ENCODE data around the gene CABP7. TPM values are rescaled to one million over a fixed set of nuclear protein-coding genes. Genes with fewer than 3 reads are reported as not detected.

Gene CABP7
- not detected for total RNA-seq

GRCh38 chr22:29719899-29720645, at the start of gene CABP7:
Gene CABP7 (plus strand): TSS chr22:29720003. CDS start chr22:29720425, 422 bp downstream.

GRCh38 chr22:29766632-29767170, 46.9 kb downstream of the CABP7 start, which contains the start of gene ZMAT5:
Gene ZMAT5 (minus strand): TSS chr22:29767007. CDS start chr22:29748544, 18,463 bp downstream.

GRCh38 chr22:29767171-29768051, 47.6 kb downstream of the CABP7 start, which contains the start of gene UQCR10:
Gene UQCR10 (plus strand): TSS chr22:29767369. CDS start chr22:29767399, 30 bp downstream.

Small RNA genes within 50 kb of the gene (small RNA-seq; reads per million reads assigned to genes)
- gene AC004882.2 (0 reads per million in 2 donors), gene RF00019 (0 reads per million in 2 donors)

Other genes starting within 250 kb of the CABP7 start
- gene NEFH, start 239.8 kb upstream of the CABP7 start, total RNA-seq, result 1 to 10 TPM in 1 of 2 donors, not detected in 1; 1.3 TPM
- gene THOC5, start 166.2 kb upstream of the CABP7 start, total RNA-seq, result 10 to 100 TPM; 26.5 to 38.3 TPM
- gene NIPSNAP1, start 138.9 kb upstream of the CABP7 start, total RNA-seq, result 10 to 100 TPM; 42.0 to 49.6 TPM
- 10 to 100 TPM; 56.1 to 67.9 TPM for gene NF2, start 116.4 kb upstream of the CABP7 start, total RNA-seq
- 10 to 100 TPM; 16.2 to 19.3 TPM for gene ZMAT5, start 47.0 kb downstream of the CABP7 start, total RNA-seq
- gene UQCR10, start 47.4 kb downstream of the CABP7 start, total RNA-seq, result 10 to 100 TPM; 63.3 to 88.6 TPM
- gene ASCC2, start 118.3 kb downstream of the CABP7 start, total RNA-seq, result 10 to 100 TPM; 25.1 to 34.6 TPM
- gene MTMR3, start 163.2 kb downstream of the CABP7 start, total RNA-seq, result 10 to 100 TPM; 18.6 to 20.6 TPM